Embryonic facial prominence (tissue), 1 donor: ENCODE data around the gene DUSP7.

ENCODE experiments used
- DNase-seq: peaks from one replicate; pipeline ENCODE4 v3.0.0-alpha.2; 2016; ENCODE audit errors: extremely low spot score

The DUSP7 gene

DNA sequence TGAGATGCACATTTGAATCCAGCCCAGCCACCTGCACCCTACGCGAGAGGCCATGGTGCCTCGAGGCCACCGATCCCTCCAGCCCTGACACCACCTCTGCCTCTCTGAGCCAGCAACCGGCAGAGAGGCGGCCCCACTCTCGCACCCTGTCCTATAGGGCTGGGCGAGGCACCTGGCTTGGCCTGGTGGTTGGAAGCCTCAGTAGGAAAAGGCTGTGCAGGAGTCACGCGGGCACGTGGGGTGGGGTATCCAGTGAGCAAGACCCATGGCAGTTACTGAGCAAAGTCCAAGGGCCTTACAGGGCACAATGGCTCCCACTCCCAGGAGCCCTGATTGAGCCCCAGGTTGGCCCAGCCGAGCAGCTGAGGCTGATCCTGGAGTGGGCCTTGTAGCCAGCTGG lies 12.4 kb upstream of the DUSP7 start:
- no peak for DNase-seq

DNA sequence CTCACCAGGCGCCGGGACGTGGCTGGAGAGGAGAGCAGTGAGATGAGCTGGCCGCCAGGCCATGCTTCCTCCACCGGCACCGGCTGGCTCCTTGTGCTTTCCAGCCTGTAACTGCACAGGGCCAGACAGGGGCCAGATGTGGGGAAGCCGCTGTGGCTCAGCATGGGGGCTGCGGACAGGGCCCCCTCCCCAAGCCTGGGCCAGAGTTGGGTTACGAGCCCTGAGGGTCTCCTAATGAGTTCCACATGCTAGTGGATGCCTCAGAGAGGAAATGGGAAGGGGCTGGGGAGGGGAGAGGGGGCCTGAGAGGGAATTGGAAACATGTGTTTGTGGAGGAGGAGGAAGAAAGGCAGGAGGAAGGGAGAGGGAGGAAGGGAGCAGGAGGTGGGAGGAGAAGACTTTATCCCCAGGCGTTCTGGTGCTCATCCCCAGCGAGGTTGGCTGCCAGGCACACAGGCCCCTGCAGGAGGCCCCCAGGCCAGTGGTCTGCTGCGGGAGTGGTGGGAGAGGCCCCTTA lies 11.7 kb upstream of the DUSP7 start:
- DNase-seq, result peak; percentile 80

DNA sequence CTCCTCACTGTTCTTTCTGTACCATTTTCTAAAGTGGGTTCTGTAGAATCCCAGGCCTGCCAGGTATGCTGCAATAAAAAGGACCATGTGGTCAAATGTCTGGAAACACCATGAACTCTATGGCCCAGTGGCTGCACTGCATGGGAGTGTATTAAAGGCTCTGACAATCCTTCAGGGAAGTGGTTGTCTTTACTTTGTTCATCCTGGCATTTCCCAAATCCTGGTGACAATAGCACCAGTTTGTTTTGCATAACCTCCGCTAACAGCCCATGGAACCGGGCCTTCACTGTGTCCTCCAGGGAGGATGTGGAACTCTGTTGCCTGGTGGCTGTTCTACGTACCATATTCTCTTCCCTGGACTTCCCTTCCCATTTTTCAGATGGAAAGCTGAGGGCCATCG lies 11.2 kb upstream of the DUSP7 start:
- DNase-seq, result no peak

DNA sequence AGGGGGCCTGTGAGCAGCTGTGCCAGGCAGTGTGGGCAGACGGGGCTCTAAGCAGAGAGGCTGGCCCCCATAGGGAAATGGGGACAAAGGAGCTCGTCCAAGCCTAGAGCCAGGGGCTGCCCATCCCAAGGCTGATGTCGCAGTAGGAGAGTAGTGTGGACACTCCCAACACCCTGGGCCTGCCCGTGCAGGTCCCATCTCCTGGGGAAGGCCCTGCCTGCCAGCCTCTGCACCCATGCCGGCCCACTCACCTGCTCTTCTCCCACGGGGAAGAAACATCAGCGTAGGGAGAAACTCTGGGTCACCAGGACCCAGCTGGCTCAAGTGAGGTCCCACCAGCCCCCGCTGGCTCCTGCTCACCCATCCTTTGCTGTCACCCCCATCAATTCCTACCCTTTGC lies 10.7 kb upstream of the DUSP7 start:
- DNase-seq, result no peak

DNA sequence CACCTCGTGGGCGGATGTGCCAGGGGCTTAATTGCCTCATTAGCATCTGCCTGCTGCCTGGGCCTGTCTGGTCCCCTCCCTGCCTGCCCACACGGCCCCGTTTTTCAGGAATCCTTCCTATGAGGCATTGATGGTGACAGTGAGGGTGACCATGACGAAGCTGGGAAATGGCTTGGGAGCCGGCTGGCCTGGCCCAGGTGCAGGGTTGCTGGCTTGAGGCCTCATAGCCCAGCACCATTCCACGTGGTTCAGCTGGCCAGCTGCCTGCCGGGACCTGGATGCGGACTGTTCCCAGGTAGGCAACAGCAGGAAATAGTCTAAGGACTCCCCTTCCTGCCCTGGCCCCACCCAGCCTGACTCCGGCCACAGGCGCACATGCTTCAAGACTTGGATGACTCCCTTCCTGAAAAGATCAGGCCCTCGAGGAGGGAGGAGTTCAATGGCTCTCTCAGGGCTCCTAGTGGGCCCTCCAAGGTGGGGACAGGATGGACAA lies 8.9 kb upstream of the DUSP7 start:
- no peak for DNase-seq

DNA sequence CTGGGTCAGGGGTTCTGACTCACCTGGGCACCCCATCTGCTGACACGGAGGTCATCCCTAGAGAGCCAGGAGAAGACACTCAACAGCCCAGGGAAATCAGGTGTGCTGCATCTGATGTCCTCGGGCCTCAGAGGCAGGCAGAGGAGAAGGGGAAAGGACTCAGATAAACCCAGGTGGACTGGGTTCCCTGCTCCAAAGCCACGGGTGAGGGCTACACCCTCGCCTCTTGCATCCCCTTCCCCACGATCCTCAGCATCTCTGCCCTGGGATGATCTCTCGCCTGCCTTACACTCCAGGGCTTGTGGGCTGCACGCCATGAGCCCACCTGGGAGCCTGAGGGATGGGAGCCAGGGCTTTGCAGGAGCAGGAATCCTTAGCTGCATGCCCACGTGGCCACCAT lies 8.2 kb upstream of the DUSP7 start:
- no peak for DNase-seq

DNA sequence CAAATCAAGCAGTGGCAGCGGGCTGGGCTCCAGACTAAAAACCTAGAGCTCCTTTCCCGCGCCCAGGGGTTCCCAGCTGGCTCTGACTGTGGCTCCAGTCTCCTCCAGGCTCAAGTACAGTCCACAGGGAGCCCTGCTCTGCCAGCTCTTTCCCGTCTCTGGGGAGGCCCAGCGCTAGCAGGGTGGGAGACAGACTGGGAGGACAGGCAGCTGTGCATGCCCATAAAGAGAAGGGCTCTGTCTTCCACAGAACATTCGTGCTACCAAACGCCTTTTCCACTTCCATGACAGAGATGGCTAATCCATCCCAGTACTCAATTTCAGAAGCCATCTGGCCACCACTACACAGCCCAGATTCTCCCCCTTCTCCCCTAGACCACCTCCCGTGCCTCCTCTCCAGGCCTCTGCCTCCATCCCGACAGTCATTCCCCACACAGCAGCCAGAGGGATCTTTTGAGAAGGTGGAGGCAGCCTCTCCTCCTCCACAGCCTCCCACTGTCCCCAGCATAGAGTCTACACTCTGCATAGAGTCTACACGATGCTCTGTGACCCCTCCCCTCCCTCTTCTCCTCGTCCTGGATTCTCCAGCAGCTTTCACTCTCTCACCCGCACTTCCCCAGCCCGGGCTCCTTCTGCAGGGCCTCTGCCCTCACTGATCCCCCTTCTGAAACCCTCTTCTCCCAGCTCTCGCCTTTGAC lies 6.8 kb upstream of the DUSP7 start:
- no peak for DNase-seq

DNA sequence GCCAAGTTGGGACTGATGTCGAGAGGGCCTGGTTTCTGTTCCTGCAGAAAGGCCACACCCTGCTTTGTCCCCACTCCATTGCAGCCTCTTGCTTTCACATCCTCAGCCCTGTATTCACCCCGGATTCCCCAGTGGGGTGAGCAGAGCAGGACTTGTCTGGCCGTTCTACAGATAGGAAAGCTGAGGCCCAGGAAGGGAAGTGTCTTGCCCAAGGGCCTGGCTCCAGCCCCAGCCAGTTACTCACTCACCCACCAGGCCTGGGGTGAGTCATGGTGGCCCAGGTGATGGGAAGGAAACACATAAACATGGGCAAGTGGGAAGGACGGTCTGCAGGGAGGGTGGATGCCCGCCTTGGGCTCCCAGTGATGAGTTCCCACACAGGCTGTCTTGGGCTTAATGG lies 6.1 kb upstream of the DUSP7 start:
- DNase-seq, result no peak

DNA sequence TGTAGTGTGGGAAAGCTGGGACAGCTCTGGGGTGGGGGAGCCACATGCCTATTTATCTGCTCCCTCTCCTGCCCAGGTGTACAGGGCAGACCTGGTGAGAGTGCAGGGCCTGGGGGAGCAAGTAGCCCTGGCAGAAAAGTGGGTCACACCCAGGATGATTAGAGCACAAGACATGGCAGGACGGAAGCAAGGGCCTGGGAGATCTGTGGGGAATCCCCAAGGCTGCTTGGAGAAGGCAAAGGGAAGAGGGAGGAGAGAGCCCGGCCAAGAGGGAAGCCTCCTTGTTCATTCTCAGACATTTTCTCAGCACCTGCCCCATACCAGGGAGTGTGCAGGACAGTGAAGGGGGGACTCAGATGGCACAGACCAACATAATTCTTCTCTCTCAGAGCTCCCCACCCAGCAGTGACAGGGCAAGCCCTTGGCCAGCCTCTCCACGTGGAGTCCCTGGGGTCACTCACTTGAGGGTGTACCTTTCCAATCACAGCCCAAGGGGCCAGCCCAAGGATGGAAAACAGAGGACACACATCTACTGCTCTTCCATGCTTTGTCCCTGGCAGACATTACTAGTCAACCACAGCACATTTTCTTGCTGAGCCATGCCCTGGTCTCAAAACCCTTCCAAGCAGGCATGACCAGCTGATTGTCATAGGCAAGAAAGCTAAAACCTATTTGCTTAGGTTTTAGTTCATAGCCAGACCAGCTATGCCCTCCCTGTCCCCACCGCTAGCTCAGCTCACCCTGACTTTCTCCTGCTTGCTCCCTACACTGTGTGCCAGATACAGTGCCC lies 4.9 kb upstream of the DUSP7 start:
- no peak for DNase-seq

DNA sequence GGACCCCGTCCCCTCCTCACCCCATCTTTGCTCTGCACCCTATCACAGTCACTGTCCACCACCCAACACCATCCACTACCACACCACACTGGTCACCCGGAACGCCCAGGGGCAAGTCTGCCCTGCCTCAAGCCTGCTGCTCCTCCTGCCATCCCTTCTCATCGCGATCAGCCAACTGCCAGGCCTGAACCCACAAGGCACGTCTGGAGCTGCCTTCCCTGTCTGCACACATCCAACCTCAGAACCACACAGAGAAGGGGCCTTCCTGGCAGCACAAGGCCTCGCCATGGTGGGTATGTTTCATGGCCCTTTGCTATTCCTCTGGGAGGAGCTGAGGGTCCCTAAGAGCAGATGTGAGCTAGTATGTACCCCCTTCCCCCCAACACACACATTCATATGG lies 3.4 kb upstream of the DUSP7 start:
- DNase-seq, result no peak

DNA sequence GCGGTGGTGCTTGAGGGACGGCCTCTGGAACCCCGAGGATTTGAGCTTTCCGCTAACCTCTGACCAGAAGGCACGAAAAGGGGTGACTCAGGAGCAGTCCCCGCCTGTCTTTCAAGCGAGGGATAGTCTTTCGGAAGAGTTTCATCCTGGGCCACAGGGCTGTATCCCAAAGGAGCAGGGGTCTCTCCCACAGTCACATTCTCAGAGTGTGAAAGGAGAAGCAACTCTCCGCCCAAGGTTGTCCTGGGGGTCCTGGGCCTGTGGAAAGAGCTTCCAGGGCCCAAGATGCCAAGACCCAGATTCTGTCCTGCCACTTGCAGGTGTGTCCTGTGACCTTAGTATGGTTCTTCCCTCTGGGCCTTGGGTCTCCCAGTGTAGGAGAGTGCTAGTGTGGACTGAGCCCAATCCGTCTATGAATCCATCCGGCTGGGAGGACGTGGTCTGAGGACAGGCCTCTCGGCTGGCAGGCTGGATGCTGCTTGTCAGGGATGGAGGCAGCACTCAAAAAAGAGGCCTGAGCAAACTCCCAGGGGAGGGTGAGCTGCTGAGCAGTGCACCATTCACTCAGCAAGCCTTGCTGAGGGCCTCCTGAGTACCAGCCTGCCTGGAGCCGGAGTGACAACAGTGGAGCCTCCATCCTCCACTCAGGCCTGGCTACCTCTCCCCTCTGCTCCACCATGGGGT lies 1.6 kb upstream of the DUSP7 start:
- no peak for DNase-seq

DNA sequence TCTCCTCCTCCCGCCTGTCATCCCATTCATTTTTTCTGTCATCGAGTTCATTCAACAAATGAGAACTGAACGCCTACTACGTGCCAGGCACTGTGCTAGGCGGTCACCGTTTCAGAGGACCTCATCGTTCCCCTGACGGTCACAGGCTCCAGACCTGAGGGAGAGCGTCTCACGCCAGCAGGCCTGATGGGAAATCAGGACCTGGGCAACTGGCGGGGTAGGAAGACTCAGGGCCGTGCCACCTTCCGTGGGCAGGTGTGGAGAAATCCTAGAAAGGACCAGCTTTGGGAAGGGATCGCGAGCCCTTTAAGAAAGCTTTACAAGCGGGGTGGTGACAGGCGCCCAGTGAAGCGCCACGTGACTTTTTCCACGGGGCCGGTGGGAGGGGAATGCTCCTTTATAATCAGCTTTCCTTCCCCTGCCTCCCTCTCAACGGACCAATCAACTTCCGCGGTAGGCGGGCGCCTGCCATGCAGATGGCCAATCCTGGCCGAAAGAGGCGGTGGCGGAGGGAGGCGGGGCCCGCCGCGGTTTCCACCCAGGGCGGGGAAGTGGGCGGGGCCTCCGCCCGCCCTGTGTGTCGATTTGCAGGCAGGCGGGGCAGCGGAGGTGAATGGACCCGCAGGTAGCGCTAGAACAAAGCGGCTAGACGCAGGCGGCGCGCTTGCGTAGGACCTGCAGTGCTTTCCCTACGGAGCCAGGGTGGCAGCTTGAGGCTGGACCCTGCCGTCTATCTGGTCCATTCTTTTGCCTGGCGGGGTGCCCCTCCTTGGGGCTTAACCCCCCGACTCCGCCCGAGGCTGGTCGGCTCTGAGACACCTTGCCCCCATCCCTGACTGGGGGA lies 819 bp upstream of the DUSP7 start:
- peak; percentile 98 for DNase-seq

DNA sequence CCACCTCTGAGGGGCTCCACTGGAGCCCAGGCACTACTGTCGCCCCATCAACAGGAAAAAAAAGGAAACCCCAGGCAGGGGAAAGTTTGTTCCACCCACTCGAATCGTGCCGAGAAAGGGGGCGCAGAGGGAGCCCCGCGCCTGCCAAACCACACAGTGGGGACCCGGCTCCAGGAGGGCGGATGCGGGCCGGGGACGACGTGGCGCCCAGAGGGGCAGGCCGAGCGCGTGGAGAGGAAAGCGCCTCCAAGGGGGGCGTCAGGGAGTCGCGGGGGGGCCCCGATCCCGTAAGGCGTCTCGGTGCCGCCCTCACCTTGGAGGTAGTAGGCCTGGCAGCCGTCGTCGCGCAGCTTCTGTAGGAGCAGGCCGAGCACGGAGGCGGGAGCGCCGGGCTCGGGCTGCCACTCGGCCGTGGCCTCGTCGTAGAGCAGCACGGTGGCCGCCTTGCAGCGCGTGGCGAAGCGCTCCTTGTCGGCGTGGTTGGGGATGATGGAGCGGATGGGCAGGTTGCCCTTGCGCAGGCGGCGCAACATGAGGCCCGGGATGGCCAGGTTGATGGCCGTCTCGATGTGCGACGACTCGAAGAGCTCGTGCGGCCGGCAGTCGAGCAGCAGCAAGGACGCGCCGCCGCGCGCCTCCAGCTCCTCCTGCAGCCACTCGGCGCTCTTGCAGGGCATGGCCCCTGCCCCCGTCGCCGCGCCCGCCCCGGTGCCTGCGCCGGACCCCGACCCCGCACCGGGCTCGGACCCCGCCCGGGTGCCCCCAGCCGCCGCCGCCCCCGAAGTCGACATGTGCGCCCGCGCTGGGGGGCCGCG lies 627 bp downstream of the DUSP7 start:
- DNase-seq, result no peak

DNA sequence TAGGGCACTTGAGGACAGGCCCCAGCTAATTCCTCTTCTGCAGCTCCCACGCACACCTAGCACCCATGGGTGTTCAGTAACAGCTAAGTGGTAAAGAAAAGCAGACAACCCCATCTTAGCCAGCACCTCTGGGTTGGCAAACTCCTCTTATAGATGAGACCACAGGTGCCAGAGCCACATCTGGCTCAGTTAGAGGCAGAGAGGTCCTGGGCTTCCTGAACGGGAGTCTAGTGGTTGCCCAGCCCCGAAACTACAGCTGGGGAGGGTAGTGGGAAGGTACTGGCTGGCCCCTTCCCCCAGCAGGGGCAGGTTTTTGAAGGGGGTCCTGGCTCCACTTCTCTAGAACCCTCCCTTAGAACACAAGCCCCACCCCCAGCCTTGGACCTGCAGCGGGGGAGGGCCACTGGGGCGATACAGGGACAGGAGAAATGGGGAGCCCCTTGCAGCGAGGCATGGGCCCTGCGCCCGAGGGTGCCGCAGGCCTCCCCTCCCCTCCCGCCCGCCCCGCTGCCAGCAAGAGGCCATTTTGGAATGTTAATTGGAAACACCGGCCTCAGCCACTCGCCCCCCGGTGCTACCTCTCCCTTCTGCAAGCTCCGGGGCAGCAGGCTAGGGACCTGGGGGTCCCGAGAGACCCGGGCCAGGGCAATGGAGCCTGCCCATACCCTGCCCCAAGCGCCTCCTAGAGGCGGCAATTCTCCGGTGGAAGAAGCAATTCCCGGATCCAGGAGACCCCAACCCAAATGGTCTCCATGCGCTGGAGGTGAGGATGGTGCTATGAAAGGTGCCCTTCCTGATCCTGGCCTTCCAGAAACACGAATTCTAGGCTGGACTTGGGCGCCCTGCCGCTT lies 1.5 kb downstream of the DUSP7 start:
- DNase-seq, result no peak

DNA sequence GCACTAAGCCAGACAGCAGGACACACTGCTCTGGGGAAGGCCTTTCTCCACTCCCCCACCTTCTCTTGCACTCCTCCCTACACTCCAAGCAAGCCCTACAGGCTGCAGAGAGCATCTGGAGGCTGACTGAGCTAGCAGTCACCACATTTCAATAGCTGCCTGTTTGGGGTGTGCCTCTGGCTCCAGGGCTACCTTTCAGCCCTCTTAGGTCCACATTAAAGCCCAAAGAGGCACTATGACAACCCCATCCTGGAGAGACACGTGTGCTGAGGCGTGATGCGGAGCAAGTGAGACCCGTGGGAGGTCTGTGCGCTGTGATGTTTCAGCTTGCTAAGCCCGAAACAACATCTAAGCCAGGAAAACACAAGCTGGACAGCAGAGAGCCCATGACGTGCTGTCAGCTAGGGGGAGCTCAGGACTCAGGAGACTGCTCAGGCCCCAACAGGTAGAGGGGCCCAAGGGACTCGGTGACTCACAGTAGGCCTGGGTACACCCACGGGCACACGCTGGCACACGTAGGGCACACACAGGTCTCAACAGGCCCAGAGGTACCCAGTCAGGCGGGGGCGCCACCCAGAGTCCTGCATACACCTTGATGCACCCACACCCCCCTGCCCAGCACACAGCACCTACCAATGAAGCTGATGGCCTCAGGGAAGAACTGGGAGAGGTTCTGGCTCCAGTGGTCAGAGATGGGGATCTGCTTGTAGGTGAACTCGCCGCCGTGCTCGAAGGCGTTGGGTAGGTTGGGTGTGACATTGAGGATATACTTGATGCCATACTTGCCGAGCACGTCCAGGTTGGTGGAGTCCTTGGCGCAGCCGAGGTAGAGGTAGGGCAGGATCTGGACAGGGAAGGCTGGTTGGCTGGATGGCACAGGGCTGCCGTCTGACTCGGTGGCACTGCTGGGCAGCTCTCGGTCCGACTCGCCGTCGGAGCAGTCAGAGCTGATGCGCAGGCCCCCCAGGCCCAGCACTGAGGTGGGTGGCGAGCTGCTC lies 2.8 kb downstream of the DUSP7 start:
- no peak for DNase-seq

DNA sequence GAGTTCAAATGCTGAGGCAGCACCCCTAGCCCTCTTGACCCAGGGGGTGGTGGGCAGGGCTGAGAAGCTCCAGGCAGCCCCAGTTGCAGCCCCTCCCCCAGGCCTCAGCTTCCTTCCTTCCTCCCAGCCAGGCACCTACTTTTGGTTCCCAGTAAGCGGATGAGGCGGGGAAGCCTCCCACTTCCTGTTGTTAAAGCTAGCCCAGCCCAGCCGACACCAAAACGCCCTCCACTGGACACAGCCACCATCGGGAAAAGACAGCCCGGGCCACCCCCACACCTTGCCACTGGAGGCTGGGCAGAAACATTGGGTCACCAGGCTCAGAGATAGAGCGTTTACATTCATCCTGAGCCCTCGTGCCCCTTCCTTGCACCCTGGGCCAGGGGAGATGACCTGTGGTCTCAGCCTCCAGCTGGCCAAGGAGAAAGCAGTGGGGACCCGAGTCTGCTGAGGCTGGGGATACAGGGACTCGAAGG lies 3.5 kb downstream of the DUSP7 start:
- DNase-seq, result no peak

DNA sequence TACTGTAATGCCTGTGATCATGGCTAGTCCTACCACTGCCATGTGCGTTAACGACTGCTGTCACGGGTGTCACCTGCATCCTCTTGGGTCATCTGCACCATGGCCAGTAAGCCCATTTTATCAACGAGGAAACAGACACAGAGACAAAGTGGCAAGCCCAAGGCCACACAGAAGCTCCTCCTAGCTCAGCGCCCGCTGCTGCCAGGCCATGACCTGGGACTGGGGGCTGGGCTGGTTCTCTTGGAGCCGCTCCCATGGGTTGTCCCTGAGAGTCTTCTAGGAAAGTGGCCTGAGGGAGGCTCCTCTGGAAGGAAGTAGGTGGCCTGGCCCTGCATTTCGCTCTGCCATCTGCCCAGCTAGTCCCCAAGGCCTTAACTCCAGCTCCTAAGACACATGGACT lies 4.9 kb downstream of the DUSP7 start:
- no peak for DNase-seq

DNA sequence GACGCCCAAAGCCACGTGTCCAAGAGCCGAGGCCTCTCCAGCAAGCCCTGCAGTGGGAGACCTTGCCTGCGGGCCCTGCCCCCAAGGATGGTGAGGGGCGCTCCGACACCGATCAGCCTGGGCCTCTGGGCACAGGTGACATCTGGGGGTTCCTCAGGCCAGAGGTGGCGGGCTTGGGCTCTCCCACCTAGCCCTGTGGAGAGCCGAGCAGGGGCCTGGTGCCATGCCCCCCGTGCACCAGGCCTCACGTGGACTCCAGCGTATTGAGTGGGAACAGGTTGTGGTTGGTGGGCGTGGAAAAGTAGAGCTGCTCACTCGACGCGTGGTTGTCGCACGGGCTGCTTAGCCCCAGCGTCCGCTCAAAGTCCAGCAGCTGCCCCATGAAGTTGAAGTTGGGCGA lies 5.8 kb downstream of the DUSP7 start:
- no peak for DNase-seq
